Stimulated activated CD8-positive, alpha-beta memory T cell treated with anti-CD3 and anti-CD28 coated beads, Interleukin-4, amount 100 ng/mL, for 48 hours (primary cell): ENCODE results near the gene NTHL1.

Experiments
- DNase-seq: peaks from one replicate; pipeline ENCODE4 v3.0.0-alpha.2; 2020

NTHL1 gene

GRCh38 chr16:2062801-2063200 is 15.2 kb upstream of the NTHL1 start:
- no peak for DNase-seq

GRCh38 chr16:2061526-2061925 is 13.9 kb upstream of the NTHL1 start:
- DNase-seq: no peak

- no peak for DNase-seq
Measured at GRCh38 chr16:2061023-2061422, 13.4 kb upstream of the NTHL1 start.

- no peak for DNase-seq
Measured at GRCh38 chr16:2060346-2060745, 12.7 kb upstream of the NTHL1 start.

GRCh38 chr16:2058872-2059271 is 11.2 kb upstream of the NTHL1 start:
- DNase-seq: no peak

GRCh38 chr16:2058420-2058819 is 10.8 kb upstream of the NTHL1 start:
- no peak for DNase-seq

GRCh38 chr16:2057438-2057837 is 9.8 kb upstream of the NTHL1 start:
- no peak for DNase-seq

GRCh38 chr16:2056681-2057407 is 9.2 kb upstream of the NTHL1 start:
- DNase-seq: no peak

GRCh38 chr16:2056077-2056476 is 8.4 kb upstream of the NTHL1 start:
- no peak for DNase-seq

- DNase-seq: no peak
Measured at GRCh38 chr16:2054543-2055245, 7.1 kb upstream of the NTHL1 start.

- no peak for DNase-seq
Measured at GRCh38 chr16:2053897-2054296, 6.3 kb upstream of the NTHL1 start.

GRCh38 chr16:2053211-2053610 is 5.6 kb upstream of the NTHL1 start:
- DNase-seq: no peak

- DNase-seq: no peak
Measured at GRCh38 chr16:2048116-2048543, 496 bp upstream of the NTHL1 start.

GRCh38 chr16:2046893-2047329 is 723 bp downstream of the NTHL1 start:
- no peak for DNase-seq

GRCh38 chr16:2045965-2046892 is 1.4 kb downstream of the NTHL1 start:
- no peak for DNase-seq

GRCh38 chr16:2044541-2044940 is 3.1 kb downstream of the NTHL1 start:
- DNase-seq: no peak

- DNase-seq: no peak
Measured at GRCh38 chr16:2043667-2044451, 3.8 kb downstream of the NTHL1 start.

GRCh38 chr16:2042986-2043666 is 4.5 kb downstream of the NTHL1 start:
- no peak for DNase-seq

- DNase-seq: no peak
Measured at GRCh38 chr16:2042171-2042985, 5.3 kb downstream of the NTHL1 start.

- DNase-seq: no peak
Measured at GRCh38 chr16:2040787-2041522, 6.7 kb downstream of the NTHL1 start.
